Measurements from ENCODE around the gene MAMDC2.

- TF ChIP-seq POLR2A (IDR thresholded peaks at IDR 0.05) (no peak), CTCF (IDR thresholded peaks at IDR 0.05) (no peak)
Measured at GRCh38 chr9:70060883-70061507, 17.3 kb downstream of the MAMDC2 start.

All from thyroid gland (tissue), 4 donors.